HUES64 (cell line): ENCODE measurements around the gene SORL1.

ENCODE experiments used
- H3K27ac ChIP-seq: 2 replicates; pipeline ENCODE4 v1.7.0; 2013; ENCODE audit warnings: low read depth, low read length, inconsistent platforms
- H3K27me3 ChIP-seq: 2 replicates; pipeline ENCODE4 v1.6.1; 2013; ENCODE audit warnings: mild to moderate bottlenecking, low read length; ENCODE audit not compliant: insufficient read depth
- H3K36me3 ChIP-seq: 2 replicates; pipeline ENCODE4 v1.6.1; 2013; ENCODE audit warnings: mild to moderate bottlenecking, low read length; ENCODE audit not compliant: insufficient read depth
- H3K4me1 ChIP-seq: 2 replicates; pipeline ENCODE4 v1.6.1; 2013; ENCODE audit warnings: mild to moderate bottlenecking, low read length, moderate library complexity; ENCODE audit not compliant: insufficient read depth
- H3K4me3 ChIP-seq: 2 replicates; pipeline ENCODE4 v1.5.1; 2013; ENCODE audit warnings: mild to moderate bottlenecking, low read length, moderate library complexity
- H3K9ac ChIP-seq: 2 replicates; pipeline ENCODE4 v1.6.1; 2013; ENCODE audit warnings: mild to moderate bottlenecking, low read depth, low read length
- H3K9me3 ChIP-seq: 2 replicates; pipeline ENCODE4 v1.6.1; 2013; ENCODE audit warnings: low read depth, low read length; ENCODE audit not compliant: insufficient read depth
- WGBS: fragments of 150-250, 120-280 bp; methylation state at CpG from one replicate; pipeline ENCODE4 v1.1.7; 2013; ENCODE audit warnings: missing lambda C conversion rate; 5-methylcytosine and 5-hydroxymethylcytosine counted together

The SORL1 gene

DNA sequence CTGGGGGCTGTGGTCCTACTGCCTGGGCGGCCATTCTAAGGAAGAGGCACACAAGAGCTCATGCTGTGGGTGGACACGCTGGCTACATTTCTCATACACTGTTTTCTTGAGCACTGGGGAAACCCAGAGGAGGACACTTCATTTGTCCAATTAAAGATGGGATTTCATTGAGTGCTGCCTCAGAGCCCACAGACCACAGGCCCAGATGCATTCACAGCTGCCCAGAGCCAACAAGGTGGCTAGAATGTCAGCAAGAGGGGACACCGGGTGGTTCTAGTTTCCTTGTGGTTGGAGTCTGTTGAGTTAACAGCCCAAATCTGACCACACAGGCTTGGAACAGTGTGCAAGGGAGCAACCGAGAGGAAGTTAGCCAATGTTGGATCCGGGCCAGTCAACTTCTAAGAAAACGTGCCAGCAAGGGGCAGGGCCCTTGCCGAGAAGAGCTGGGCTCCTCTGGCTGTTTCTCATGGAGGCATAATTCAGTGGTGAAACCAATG is 35.0 kb upstream of the SORL1 start:
- H3K27me3 ChIP-seq = no peaks in the 10 kb centered on the region
- H3K9me3 ChIP-seq = no peaks in the 10 kb centered on the region
- WGBS = 93% methylated on average over 7 of the region's 7 CpGs
- H3K4me1 ChIP-seq = peaks cover 3% of the 10 kb centered on the region; the same call in 1 of the 2 replicates
- no peaks in the 10 kb centered on the region for H3K36me3 ChIP-seq
- no peak overlapping the region for H3K9ac ChIP-seq
- H3K27ac ChIP-seq = no peak overlapping the region
- no peak overlapping the region for H3K4me3 ChIP-seq

DNA sequence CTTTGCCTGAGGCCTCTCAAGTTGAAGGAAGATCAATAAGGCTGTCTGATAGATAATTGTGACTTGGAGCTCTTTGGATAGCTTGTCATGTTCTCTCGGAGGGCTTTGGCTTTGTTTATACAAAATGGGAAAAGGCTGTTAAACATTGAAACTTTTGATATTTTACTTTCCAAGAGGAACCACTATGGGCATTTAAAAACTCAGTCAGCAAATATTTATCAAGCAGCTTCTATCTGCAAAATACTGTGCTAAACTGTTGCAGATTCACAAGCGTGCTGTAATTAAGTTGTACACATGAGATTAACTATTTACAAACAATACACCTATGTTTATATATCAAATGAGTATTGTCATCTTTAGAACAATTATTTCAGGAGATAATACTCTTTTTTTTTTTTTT is 34.5 kb upstream of the SORL1 start:
- 91% methylated on average over 2 of the region's 2 CpGs for WGBS
- Histone ChIP-seq H3K27me3 (no peaks in the 10 kb centered on the region), H3K4me3 (no peak overlapping the region), H3K9ac (no peak overlapping the region), H3K9me3 (no peaks in the 10 kb centered on the region), H3K4me1 (peaks cover 3% of the 10 kb centered on the region; the same call in 1 of the 2 replicates), H3K36me3 (no peaks in the 10 kb centered on the region), H3K27ac (no peak overlapping the region)

DNA sequence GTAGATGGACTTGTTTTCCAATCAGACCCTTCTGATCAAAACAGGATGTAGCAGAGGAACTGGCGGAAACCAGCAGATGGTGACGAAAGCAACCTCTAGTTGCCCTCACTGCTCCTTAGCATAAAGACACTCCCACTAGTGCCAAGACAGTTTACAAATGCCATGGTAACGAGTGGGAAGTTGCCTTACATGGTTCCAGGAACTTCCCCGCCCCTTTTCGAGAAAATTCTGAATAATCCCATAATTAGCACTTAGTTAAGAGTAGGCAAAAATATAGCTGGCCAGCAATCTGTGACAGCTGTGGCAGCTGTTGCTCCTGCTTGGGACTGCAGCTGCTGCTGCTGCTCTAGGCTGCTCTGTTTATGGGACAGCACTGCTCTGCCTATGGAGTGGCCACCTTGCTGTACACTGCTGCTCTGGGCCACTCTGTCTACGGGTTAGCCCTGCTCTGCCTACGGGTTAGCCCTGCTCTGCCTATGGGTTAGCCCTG is 33.4 kb upstream of the SORL1 start:
- Histone ChIP-seq H3K9me3 (no peaks in the 10 kb centered on the region), H3K9ac (no peak overlapping the region), H3K4me1 (peaks cover 3% of the 10 kb centered on the region; the same call in 1 of the 2 replicates), H3K4me3 (no peak overlapping the region), H3K36me3 (no peaks in the 10 kb centered on the region), H3K27me3 (no peaks in the 10 kb centered on the region), H3K27ac (no peak overlapping the region)
- WGBS = 88% methylated on average over 7 of the region's 7 CpGs

DNA sequence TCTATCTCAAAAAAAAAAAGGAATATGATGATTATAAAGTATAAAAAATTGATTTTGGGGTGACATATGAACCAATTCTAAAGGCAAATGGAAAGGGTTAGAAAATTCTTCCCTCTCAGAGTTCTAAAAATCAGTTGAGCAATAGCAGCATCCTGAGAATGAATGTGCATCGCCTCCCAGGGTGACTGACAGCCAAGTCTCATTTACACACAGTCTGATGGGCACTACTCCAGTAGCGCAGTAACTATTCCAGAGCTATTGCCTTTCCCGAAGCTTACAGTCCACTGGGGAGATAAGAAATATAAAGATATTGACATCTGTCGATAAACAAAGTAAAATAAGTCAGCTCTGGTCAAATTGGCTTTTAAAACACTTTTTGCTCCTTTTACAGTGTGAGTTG is 32.3 kb upstream of the SORL1 start:
- no peak overlapping the region for H3K4me3 ChIP-seq
- H3K27ac ChIP-seq = no peak overlapping the region
- no peaks in the 10 kb centered on the region for H3K27me3 ChIP-seq
- H3K36me3 ChIP-seq = no peaks in the 10 kb centered on the region
- H3K4me1 ChIP-seq = peaks cover 3% of the 10 kb centered on the region; the same call in 1 of the 2 replicates
- no peaks in the 10 kb centered on the region for H3K9me3 ChIP-seq
- 94% methylated on average over 4 of the region's 4 CpGs for WGBS
- H3K9ac ChIP-seq = no peak overlapping the region

DNA sequence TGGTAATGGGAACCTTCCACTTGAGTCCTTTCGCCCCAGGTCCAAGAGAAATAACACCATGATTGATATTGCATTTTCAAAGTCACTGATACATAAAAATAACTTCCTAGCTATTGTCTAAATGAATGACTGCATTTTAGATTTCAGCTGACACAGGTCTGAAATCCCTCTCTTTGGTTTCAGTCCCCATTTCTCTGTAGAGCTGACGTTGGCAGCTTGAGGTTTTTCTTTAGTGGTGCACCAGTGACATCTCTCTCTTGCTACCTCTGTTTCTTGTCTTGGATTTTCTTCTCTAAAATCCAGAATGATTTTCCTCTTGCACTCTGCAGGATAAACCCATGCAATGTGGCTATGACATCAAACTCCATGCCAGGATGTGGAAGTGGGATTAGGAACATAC is 31.7 kb upstream of the SORL1 start:
- Histone ChIP-seq H3K36me3 (no peaks in the 10 kb centered on the region), H3K9ac (no peak overlapping the region), H3K9me3 (no peaks in the 10 kb centered on the region), H3K27ac (no peak overlapping the region), H3K27me3 (no peaks in the 10 kb centered on the region), H3K4me3 (no peak overlapping the region), H3K4me1 (peaks cover 3% of the 10 kb centered on the region; the same call in 1 of the 2 replicates)
- WGBS = 92% methylated on average over 2 of the region's 2 CpGs

DNA sequence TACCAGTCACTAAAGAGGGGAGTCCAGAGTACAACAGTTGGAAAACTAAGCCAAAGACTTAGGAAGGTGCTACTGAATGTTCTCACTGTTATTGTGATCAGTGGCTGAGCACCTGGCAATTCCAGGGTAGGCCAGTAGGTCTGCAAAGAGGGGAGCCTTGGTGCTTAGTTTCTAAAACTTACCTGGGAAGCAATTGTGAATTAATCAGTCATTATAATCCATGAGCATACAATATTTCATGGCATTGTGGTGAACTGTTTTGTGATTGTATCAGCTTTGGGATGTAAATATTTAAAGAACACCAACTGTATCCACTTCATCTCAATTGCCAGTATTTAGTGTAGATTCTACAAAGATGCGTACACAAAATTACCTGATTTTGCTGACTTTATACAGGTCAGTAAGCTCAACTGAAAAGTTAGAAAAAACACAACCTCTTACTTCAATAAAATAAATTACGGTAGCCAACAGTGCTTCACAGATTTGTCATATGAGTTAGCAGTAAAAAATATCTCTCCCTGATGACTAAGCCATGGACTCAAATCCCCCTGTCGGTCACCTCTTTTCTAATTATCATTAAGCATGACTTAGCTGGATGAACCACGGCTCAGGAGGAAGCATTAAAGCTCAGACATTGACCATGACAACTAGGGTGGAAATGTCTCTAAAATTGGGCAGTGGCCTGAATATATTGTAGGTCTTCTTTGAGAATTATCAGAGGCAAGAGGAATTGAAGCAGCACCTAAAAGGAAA is 30.8 kb upstream of the SORL1 start:
- Histone ChIP-seq H3K9me3 (no peaks in the 10 kb centered on the region), H3K4me3 (no peak overlapping the region), H3K36me3 (no peaks in the 10 kb centered on the region), H3K4me1 (peaks cover 3% of the 10 kb centered on the region; the same call in 1 of the 2 replicates), H3K27ac (no peak overlapping the region), H3K9ac (no peak overlapping the region), H3K27me3 (peaks cover 6% of the 10 kb centered on the region; the same call in 1 of the 2 replicates)
- WGBS = 84% methylated on average over 4 of the region's 4 CpGs

DNA sequence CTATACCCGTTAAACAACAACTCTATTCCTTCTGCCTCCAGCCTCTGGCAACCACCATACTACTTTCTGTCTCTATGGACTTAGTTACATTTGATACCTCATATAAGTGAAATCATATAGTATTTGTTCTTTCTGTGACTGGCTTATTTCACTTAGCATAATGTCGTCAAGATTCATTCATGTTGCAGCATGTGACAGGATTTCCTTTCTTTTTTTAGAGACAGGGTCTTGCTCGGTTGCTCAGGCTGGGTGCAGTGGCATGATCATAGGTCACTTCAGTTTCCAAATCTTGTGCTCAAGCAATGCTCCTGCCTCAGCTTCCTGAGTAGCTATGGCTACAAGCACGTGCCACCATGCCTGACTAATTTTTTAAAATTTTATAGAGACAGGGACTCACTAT is 29.4 kb upstream of the SORL1 start:
- H3K4me3 ChIP-seq = no peak overlapping the region
- WGBS = 89% methylated on average over 4 of the region's 4 CpGs
- no peaks in the 10 kb centered on the region for H3K36me3 ChIP-seq

DNA sequence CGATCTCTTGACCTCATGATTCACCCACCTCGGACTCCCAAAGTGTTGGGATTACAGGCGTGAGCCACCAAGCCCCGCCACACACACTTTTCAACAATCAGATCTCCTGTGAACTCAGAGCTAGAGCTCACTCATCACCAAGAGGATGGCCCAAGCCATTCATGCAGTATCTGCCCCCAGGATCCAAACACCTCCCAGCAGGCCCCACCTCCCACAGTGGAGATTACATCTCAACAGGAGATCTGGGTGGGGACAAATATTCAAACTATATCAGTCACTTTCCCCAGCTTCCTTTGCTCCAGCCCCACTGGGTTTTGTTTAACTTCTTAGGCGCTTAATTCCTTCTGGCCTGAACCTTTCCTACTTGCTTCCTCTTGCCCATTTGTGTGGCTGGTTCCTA is 26.3 kb upstream of the SORL1 start:
- WGBS = 91% methylated on average over 5 of the region's 5 CpGs
- Histone ChIP-seq H3K9ac (no peak overlapping the region), H3K36me3 (no peaks in the 10 kb centered on the region), H3K27me3 (peaks cover 24% of the 10 kb centered on the region), H3K9me3 (no peaks in the 10 kb centered on the region), H3K27ac (no peak overlapping the region), H3K4me1 (peaks cover 8% of the 10 kb centered on the region), H3K4me3 (no peak overlapping the region)

More for the DNA sequence above, 29.4 kb upstream of the SORL1 start:
- H3K27ac ChIP-seq = no peak overlapping the region
- H3K9ac ChIP-seq = no peak overlapping the region
- H3K27me3 ChIP-seq = peaks cover 19% of the 10 kb centered on the region
- peaks cover 11% of the 10 kb centered on the region for H3K4me1 ChIP-seq
- H3K9me3 ChIP-seq = no peaks in the 10 kb centered on the region

DNA sequence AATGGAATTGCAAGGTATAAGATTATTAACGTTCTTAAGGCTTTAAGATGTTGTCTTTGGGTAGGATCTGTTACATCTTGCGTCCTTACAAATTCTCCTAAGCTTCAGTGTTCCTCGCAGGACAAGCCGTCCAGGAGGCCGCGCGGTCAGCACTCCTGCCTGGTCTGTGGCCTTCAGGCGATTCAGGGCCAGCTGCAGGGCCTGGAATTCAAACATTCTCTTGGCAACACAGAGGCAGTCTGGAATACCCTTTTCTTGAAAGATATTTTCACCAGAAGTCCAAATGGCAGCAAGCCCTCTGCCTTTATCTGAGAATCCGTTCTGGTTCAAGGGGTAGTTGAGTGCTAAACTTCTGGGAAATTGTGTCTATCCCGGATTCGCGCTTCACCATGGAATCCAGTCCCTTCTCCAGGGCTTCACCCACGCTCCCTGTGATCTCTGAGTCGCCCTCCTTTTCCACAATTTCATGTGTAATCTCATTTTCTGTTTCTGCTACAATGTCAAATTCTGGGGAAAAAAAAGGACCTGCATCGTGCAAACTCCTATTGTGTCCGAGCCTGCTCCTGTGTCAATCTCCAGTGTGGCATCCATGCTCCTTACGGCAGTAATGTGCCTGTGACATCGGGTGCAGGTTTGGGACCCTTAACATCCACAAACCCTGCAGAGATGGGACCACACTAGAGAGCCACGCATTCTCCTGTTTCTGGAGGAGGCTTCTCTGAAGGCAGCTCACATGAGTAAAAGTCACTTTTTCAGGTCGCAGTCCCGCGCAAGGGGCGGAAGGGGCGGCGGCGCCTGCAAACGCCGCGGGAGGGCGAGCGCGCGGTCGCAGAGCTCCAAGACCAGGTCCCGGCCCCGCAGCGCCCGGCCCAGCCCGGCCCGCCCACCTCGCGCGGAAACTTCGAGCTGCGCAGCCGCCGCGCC is 25.4 kb upstream of the SORL1 start:
- Histone ChIP-seq H3K4me3 (peak overlapping the region; percentile 51), H3K9me3 (no peaks in the 10 kb centered on the region), H3K9ac (peak overlapping the region; percentile 33; the same call in 1 of the 2 replicates), H3K27me3 (peaks cover 24% of the 10 kb centered on the region), H3K27ac (no peak overlapping the region), H3K4me1 (peaks cover 8% of the 10 kb centered on the region), H3K36me3 (no peaks in the 10 kb centered on the region)
- WGBS = 25% methylated on average over 48 of the region's 48 CpGs

DNA sequence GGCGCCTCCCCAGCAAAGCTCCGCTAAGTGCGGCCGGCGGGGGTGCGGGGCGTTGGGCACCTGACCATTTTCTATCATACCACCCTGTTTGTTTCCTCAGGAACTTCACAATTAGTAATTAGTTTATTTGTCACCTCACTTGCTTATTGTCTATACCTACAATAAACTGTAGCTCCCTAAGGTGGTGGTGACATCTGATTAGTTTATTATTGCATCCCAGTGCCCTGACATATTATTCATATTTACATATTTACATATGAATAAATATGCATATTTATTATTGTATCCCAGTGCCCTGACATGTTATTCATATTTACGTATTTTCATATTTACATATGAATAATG is 24.7 kb upstream of the SORL1 start:
- peak overlapping the region; percentile 51 for H3K4me3 ChIP-seq
- peaks cover 24% of the 10 kb centered on the region for H3K27me3 ChIP-seq
- H3K36me3 ChIP-seq = no peaks in the 10 kb centered on the region
- no peaks in the 10 kb centered on the region for H3K9me3 ChIP-seq
- H3K27ac ChIP-seq = no peak overlapping the region
- peaks cover 8% of the 10 kb centered on the region; the same call in 1 of the 2 replicates for H3K4me1 ChIP-seq
- WGBS = 4% methylated on average over 7 of the region's 8 CpGs
- no peak overlapping the region for H3K9ac ChIP-seq

DNA sequence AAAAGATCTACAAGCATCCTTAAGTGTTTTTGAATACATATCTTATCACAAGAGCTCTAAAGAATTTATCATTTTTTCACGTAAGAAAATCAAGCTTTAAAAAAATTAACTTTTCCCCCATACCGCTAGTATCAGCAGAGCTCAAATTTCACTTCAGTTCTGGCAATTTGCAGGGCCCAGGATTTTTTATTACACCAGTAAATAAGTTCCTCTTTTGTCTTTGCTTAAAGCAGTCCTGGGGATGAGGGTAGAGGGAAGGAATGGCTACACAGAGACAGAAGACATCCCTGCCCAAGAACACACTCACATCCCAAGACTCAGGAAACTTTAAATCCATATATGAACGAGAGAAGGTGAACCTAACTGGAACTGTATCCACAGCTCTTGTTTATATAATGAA is 22.6 kb upstream of the SORL1 start:
- Histone ChIP-seq H3K27ac (no peak overlapping the region), H3K9me3 (no peaks in the 10 kb centered on the region), H3K4me3 (no peak overlapping the region), H3K9ac (no peak overlapping the region), H3K4me1 (peaks cover 8% of the 10 kb centered on the region; the same call in 1 of the 2 replicates), H3K27me3 (peaks cover 25% of the 10 kb centered on the region), H3K36me3 (no peaks in the 10 kb centered on the region)
- 90% methylated on average over 2 of the region's 3 CpGs for WGBS
